Uterus (tissue), 4 donors: ENCODE results near the gene DPY19L3. TPM values are rescaled to one million over a fixed set of nuclear protein-coding genes. Genes with fewer than 3 reads are reported as not detected.
"Not testable (repeated sequence)": the region's sequence is repeated elsewhere in the genome, so short reads cannot be mapped to it uniquely, and the experiment has no call there.

Source experiments
- DNase-seq, 2 donors: peaks; one replicate each; pipeline ENCODE4 v3.0.0-alpha.2; 2019 to 2020
- H3K27ac ChIP-seq, 2 donors: fragments of 200-600 bp; sonication (generic); 1 replicate in 1 of 2; 2 replicates in 1 of 2; pipeline ENCODE4 v1.5.1; 2016 to 2018
- H3K27me3 ChIP-seq, 2 donors: fragments of 200-600 bp; sonication (generic); one replicate each; pipeline ENCODE4 v1.5.1; 2018 to 2019; ENCODE audit warnings: control low read depth in 1 of 2
- H3K36me3 ChIP-seq, 2 donors: fragments of 200-600 bp; sonication (generic); one replicate each; pipeline ENCODE4 v1.5.1; 2019; ENCODE audit warnings: control low read depth in 1 of 2
- H3K4me1 ChIP-seq, 2 donors: fragments of 200-600 bp; sonication (generic); one replicate each; pipeline ENCODE4 v1.5.1; 2018 to 2019; ENCODE audit warnings: control low read depth in 1 of 2
- H3K4me3 ChIP-seq, 2 donors: fragments of 200-600 bp; sonication (generic); 1 replicate in 1 of 2; 2 replicates in 1 of 2; pipeline ENCODE4 v1.5.1; 2018 to 2019; ENCODE audit warnings: mild to moderate bottlenecking in 1 of 2
- H3K9me3 ChIP-seq, 2 donors: fragments of 200-600 bp; sonication (generic); one replicate each; pipeline ENCODE4 v1.5.1; 2019; ENCODE audit warnings: control low read depth in 1 of 2
- POLR2A ChIP-seq, 2 donors: fragments of 450-650 bp; IDR thresholded peaks; one replicate each; pipeline ENCODE4 v1.6.1; 2016; ENCODE audit warnings: antibody characterized with exemption in 2 of 2, mild to moderate bottlenecking in 1 of 2, moderate library complexity in 1 of 2
- intact Hi-C: fragments of 100-400 bp; cut with DNase I; formaldehyde crosslinking; loops from one replicate; pipeline ENCODE4 v1.15.1; 2023; ENCODE audit warnings: low total_unique reads
- total RNA-seq, 4 donors: library from RNA; depleted of rRNA in 3 of 4; stranded (reverse); fragments of >200 nt in 3 of 4; gene quantifications; one replicate each; pipeline versions ENCODE4 v1.1.0 to v1.2.4, GENCODE V29; 2014 to 2023
- TF ChIP-seq, protein P1 (sequence below), 4 experiments: fragments of 200-600 bp in 2 of 4; fragments of 450-650 bp in 2 of 4; sonication (generic) in 2 of 4; IDR thresholded peaks; one replicate each; pipeline ENCODE4 v1.5.1; 2016 to 2019; ENCODE audit warnings: antibody characterized with exemption in 4 of 4, mild to moderate bottlenecking in 2 of 4, moderate library complexity in 1 of 4
- donor health status: DM: yes; HTN: yes; CAD: no.

The DPY19L3 gene
- total RNA-seq, 4 donors from 2014 or later: 10.2 to 58.9 (median 34.7) TPM

DNA sequence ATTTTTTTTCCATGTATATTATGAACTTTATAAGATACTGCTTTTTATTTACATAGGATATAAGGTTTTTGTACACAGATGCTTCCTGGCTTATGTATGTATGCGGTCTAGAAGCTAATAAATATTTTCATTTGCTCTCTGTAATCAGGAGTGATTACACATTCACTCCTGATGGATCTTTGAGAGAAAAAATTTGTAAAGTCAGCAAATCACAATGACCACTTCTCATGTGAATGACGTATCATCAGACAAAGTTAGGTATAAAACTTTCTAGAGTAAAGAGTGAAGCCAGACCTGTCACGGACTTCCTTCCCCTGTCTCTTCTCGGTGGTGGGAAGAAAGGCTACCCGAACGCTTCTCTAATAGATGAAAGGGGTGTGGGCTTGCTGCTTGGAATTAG is 31.1 kb downstream of the DPY19L3 start:
- H3K9me3 ChIP-seq: no peaks in the 10 kb centered on the region
- no peak for DNase-seq
- H3K36me3 ChIP-seq: no peaks in the 10 kb centered on the region
- H3K27ac ChIP-seq: no peak overlapping the region
- H3K4me1 ChIP-seq: no peaks in the 10 kb centered on the region
- intact Hi-C loops: no loop called here
- no peak for TF ChIP-seq POLR2A (IDR thresholded peaks at IDR 0.05)
- TF ChIP-seq, protein P1, sequence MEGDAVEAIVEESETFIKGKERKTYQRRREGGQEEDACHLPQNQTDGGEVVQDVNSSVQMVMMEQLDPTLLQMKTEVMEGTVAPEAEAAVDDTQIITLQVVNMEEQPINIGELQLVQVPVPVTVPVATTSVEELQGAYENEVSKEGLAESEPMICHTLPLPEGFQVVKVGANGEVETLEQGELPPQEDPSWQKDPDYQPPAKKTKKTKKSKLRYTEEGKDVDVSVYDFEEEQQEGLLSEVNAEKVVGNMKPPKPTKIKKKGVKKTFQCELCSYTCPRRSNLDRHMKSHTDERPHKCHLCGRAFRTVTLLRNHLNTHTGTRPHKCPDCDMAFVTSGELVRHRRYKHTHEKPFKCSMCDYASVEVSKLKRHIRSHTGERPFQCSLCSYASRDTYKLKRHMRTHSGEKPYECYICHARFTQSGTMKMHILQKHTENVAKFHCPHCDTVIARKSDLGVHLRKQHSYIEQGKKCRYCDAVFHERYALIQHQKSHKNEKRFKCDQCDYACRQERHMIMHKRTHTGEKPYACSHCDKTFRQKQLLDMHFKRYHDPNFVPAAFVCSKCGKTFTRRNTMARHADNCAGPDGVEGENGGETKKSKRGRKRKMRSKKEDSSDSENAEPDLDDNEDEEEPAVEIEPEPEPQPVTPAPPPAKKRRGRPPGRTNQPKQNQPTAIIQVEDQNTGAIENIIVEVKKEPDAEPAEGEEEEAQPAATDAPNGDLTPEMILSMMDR (IDR thresholded peaks at IDR 0.05): no peak
- no peaks in the 10 kb centered on the region for H3K27me3 ChIP-seq
- H3K4me3 ChIP-seq: no peak overlapping the region

DNA sequence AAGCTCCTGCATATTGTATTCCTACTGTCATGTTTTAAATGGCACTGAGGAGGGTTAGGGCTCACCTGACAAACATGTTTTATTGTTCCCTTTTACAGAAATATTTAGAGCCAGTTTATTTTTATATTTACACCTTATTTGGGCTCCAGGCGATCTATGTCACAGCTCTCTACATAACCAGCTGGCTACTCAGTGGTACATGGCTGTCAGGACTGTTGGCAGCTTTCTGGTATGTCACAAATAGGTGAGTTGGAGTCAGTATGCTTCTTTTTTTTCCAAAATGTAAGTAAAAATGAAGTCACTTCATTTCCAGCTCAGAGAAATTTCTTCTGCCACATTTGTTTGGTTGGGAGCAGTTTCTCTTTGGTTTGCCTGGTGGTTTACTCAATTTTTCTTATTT is 31.5 kb downstream of the DPY19L3 start:
- H3K36me3 ChIP-seq: no peaks in the 10 kb centered on the region
- DNase-seq: no peak
- intact Hi-C loops: no loop called here
- H3K4me1 ChIP-seq: no peaks in the 10 kb centered on the region
- H3K27me3 ChIP-seq: no peaks in the 10 kb centered on the region
- TF ChIP-seq, protein P1 (IDR thresholded peaks at IDR 0.05): no peak
- TF ChIP-seq POLR2A (IDR thresholded peaks at IDR 0.05): no peak
- no peak overlapping the region for H3K4me3 ChIP-seq
- H3K9me3 ChIP-seq: no peaks in the 10 kb centered on the region
- H3K27ac ChIP-seq: no peak overlapping the region

DNA sequence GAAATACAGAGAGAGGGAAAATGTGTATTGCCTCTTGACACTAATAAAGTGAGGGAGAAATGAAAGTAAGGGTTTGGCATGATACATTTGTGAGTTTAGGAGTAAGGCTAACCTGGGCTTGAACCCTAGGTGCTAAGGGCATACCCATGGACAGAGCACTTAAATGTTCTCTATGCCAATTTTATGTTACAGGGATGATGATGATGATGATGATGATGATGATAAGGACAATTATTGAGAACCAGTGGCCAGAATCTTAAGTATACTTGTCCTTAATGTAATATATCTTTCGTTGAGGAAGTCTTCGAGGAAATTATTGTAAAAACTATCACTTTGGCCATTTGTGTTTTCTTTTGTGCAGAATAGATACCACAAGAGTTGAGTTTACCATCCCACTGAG is 33.2 kb downstream of the DPY19L3 start:
- intact Hi-C loops: no loop called here
- H3K4me1 ChIP-seq: no peaks in the 10 kb centered on the region
- H3K36me3 ChIP-seq: no peaks in the 10 kb centered on the region
- H3K9me3 ChIP-seq: no peaks in the 10 kb centered on the region
- H3K27me3 ChIP-seq: no peaks in the 10 kb centered on the region
- H3K4me3 ChIP-seq: no peak overlapping the region
- no peak for DNase-seq
- TF ChIP-seq, protein P1 (IDR thresholded peaks at IDR 0.05): no peak
- no peak for TF ChIP-seq POLR2A (IDR thresholded peaks at IDR 0.05)
- no peak overlapping the region for H3K27ac ChIP-seq

DNA sequence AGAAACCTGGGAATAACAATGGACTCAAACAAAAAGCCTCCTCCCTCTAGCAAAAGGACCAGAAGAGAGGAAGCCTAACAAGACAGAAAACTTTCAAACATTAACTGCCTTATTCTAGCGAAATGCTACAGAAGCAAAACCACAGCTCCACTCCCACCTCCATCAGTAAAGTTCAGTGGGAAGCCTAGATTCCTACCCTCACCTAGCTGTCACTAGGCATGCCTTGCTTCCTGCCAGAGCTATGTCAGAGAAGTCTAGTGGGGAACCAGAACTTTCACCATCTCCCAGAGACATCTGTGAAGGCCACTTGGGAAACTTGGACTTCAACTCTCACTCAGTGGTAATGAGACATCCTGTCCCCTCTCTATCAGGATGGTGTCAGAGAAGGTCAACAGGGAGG is 37.1 kb downstream of the DPY19L3 start:
- intact Hi-C loops: no loop called here
- Histone ChIP-seq H3K4me1 (no peaks in the 10 kb centered on the region), H3K27me3 (no peaks in the 10 kb centered on the region), H3K27ac (no peak overlapping the region), H3K36me3 (no peaks in the 10 kb centered on the region), H3K4me3 (no peak overlapping the region), H3K9me3 (no peaks in the 10 kb centered on the region)
- TF ChIP-seq POLR2A (IDR thresholded peaks at IDR 0.05): no peak
- TF ChIP-seq, protein P1 (IDR thresholded peaks at IDR 0.05): no peak
- DNase-seq: no peak

DNA sequence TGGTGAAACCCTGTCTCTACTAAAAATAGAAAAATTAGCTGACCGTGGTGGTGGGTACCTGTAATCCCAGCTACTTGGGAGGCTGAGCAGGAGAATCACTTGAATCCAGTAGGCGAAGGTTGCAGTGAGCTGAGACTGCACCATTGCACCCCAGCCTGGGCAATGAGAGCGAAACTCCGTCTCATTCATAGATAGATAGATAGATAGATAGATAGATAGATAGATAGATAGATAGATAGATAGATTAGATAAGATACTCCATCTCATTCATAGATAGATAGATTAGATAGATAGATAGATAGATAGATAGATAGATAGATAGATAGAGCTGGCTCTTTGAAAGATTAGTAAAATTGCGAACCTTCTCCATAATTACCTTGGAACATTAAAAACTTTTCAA is 42.0 kb downstream of the DPY19L3 start:
- DNase-seq, H3K4me1 ChIP-seq, H3K4me3 ChIP-seq, H3K27me3 ChIP-seq, H3K9me3 ChIP-seq, intact Hi-C loops, H3K36me3 ChIP-seq, H3K27ac ChIP-seq: not testable (repeated sequence)

DNA sequence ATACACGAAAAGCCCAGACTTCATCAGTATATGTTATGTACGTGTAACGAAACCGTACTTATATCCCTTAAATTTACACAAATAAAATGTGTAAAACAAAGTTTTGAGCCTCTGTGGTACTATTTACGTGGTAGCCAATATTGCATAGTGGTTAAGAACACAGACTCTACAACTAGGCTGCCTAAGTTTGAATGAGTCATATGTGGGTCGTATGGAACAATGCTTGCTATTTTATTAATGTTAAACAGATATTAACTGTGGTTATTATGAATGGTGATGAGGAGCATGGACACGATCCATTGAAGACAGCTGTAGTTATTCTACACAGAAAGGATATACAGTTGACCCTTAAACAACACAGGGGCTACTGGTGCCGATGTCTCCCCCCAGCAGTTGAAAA is 42.5 kb downstream of the DPY19L3 start:
- H3K36me3 ChIP-seq: no peaks in the 10 kb centered on the region
- H3K27ac ChIP-seq: no peak overlapping the region
- no peak for TF ChIP-seq POLR2A (IDR thresholded peaks at IDR 0.05)
- TF ChIP-seq, protein P1 (IDR thresholded peaks at IDR 0.05): no peak
- no peaks in the 10 kb centered on the region for H3K27me3 ChIP-seq
- H3K9me3 ChIP-seq: no peaks in the 10 kb centered on the region
- intact Hi-C loops: no loop called here
- H3K4me1 ChIP-seq: no peaks in the 10 kb centered on the region
- no peak for DNase-seq
- no peak overlapping the region for H3K4me3 ChIP-seq
